Body of pancreas (tissue), 4 donors: Measurements from ENCODE around the gene SLC12A9.

Experiments used
- POLR2A ChIP-seq, 3 donors: fragments of 450-650 bp; IDR thresholded peaks; one replicate each; pipeline ENCODE4 v1.6.1; 2016; ENCODE audit warnings: antibody characterized with exemption in 3 of 3, mild to moderate bottlenecking in 2 of 3
- TF ChIP-seq, protein P1 (sequence below), 7 experiments: fragments of 450-650 bp in 4 of 7; fragments of 200-600 bp in 3 of 7; sonication (generic) in 3 of 7; IDR thresholded peaks; one replicate each; pipeline ENCODE4 v1.5.1; 2016 to 2019; ENCODE audit warnings: antibody characterized with exemption in 7 of 7

DNA sequence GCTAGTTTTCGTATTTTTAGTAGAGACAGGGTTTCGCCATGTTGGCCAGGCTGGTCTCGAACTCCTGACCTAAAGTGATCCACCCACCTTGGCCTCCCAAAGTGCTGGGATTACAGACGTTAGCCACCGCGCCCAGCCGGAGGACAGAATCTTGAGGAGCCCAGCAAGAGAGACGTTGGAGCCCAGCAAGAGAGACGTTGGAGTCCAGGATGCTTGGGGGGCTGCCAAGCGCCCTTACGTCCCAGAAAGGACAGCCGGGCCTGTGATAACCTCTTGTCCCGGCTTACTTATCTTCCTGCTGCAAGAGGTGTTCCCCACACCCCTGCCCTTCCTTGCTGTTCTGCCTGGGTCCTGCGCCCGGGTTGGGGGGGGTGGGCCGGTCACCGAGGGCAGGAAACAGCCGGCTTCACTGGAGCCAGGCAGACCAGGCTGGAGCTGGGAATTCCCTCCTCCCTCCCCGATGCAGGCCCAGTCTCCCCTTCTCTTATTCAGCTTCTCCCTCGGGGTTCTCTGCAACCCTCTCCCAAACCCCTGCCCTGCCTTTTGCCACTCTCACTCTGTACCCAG lies 23.3 kb upstream of the SLC12A9 start:
- TF ChIP-seq, protein P1, sequence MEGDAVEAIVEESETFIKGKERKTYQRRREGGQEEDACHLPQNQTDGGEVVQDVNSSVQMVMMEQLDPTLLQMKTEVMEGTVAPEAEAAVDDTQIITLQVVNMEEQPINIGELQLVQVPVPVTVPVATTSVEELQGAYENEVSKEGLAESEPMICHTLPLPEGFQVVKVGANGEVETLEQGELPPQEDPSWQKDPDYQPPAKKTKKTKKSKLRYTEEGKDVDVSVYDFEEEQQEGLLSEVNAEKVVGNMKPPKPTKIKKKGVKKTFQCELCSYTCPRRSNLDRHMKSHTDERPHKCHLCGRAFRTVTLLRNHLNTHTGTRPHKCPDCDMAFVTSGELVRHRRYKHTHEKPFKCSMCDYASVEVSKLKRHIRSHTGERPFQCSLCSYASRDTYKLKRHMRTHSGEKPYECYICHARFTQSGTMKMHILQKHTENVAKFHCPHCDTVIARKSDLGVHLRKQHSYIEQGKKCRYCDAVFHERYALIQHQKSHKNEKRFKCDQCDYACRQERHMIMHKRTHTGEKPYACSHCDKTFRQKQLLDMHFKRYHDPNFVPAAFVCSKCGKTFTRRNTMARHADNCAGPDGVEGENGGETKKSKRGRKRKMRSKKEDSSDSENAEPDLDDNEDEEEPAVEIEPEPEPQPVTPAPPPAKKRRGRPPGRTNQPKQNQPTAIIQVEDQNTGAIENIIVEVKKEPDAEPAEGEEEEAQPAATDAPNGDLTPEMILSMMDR (IDR thresholded peaks at IDR 0.05): no peak
- TF ChIP-seq POLR2A (IDR thresholded peaks at IDR 0.05): no peak
